DOHH2 (cell line): ENCODE data around the gene SHISA8.

ENCODE experiments used
- H3F3A ChIP-seq: fragments of 200-600 bp; sonication (generic), shearing (Covaris generic); 2 replicates; pipeline ENCODE4 v1.6.0; 2016; ENCODE audit warnings: antibody characterized with exemption, mild to moderate bottlenecking; ENCODE audit not compliant: control insufficient read depth, insufficient read depth
- H3K27ac ChIP-seq: fragments of 200-600 bp; sonication (generic); 2 replicates; pipeline ENCODE4 v1.5.1; 2014; ENCODE audit warnings: low read depth, mild to moderate bottlenecking, low read length, moderate library complexity
- H3K27me3 ChIP-seq: fragments of 200-600 bp; sonication (generic); 2 replicates; pipeline ENCODE4 v1.6.1; 2014; ENCODE audit warnings: mild to moderate bottlenecking, low read length, mixed read lengths; ENCODE audit not compliant: control insufficient read depth
- H3K36me3 ChIP-seq: fragments of 200-600 bp; sonication (generic); 2 replicates; pipeline ENCODE4 v1.6.1; 2014; ENCODE audit warnings: mild to moderate bottlenecking, low read length, moderate library complexity, mixed read lengths; ENCODE audit not compliant: control insufficient read depth
- H3K4me1 ChIP-seq: fragments of 200-600 bp; sonication (generic); 2 replicates; pipeline ENCODE4 v1.6.1; 2014; ENCODE audit warnings: mild to moderate bottlenecking, low read length, mixed read lengths; ENCODE audit not compliant: control insufficient read depth
- H3K4me2 ChIP-seq: fragments of 200-600 bp; sonication (generic); 2 replicates; pipeline ENCODE4 v1.6.0; 2014; ENCODE audit warnings: mild to moderate bottlenecking, low read length, moderate library complexity
- H3K4me3 ChIP-seq: fragments of 200-600 bp; sonication (generic); 2 replicates; pipeline ENCODE4 v1.5.1; 2014; ENCODE audit warnings: mild to moderate bottlenecking, low read length, mixed read lengths
- H3K79me2 ChIP-seq: fragments of 200-600 bp; sonication (generic); 2 replicates; pipeline ENCODE4 v1.6.1; 2014; ENCODE audit warnings: mild to moderate bottlenecking, low read length, mixed read lengths; ENCODE audit not compliant: control insufficient read depth
- H3K9me2 ChIP-seq: fragments of 200-600 bp; sonication (generic); replicated peaks from 2 replicates; pipeline ENCODE4 v1.6.1; 2014; ENCODE audit warnings: mild to moderate bottlenecking, low read length, mixed read lengths; ENCODE audit not compliant: control insufficient read depth
- H3K9me3 ChIP-seq: fragments of 200-600 bp; sonication (generic); 2 replicates; pipeline ENCODE4 v1.6.1; 2014; ENCODE audit warnings: antibody characterized with exemption, low read length, mixed read lengths; ENCODE audit not compliant: control insufficient read depth, insufficient read depth
- H4K20me1 ChIP-seq: fragments of 200-600 bp; sonication (generic); 2 replicates; pipeline ENCODE4 v1.6.0; 2014; ENCODE audit warnings: low read depth, mild to moderate bottlenecking, antibody characterized with exemption, low read length, moderate library complexity; ENCODE audit not compliant: control insufficient read depth, insufficient read depth
- CTCF ChIP-seq: fragments of 200-600 bp; sonication (generic); IDR thresholded peaks from one replicate; pipeline ENCODE4 v1.5.1; 2014; ENCODE audit warnings: antibody characterized with exemption, mild to moderate bottlenecking, low read depth, low read length; ENCODE audit not compliant: poor library complexity, severe bottlenecking
- EZH2phosphoT487 ChIP-seq: fragments of 200-600 bp; sonication (generic); IDR thresholded peaks from 2 replicates; pipeline ENCODE4 v1.6.1; 2017; ENCODE audit warnings: borderline replicate concordance, mild to moderate bottlenecking, antibody characterized with exemption, low read length, moderate library complexity, mixed read lengths

Gene SHISA8

GRCh38 chr22:41863472-41863871 is 51.4 kb downstream of the SHISA8 start:
- H3K27ac ChIP-seq: peak overlapping the region; percentile 91
- peak overlapping the region; percentile 65 for H3K4me3 ChIP-seq
- H3K36me3 ChIP-seq: peaks cover 64% of the 10 kb centered on the region
- peak overlapping the region; percentile 81 for H3K4me2 ChIP-seq
- H3K4me1 ChIP-seq: peaks cover 76% of the 10 kb centered on the region
- no peaks in the 10 kb centered on the region for H3K9me3 ChIP-seq
- TF ChIP-seq CTCF: no peak
- TF ChIP-seq EZH2phosphoT487: no peak
- H3K79me2 ChIP-seq: peaks cover 87% of the 10 kb centered on the region
- no peaks in the 10 kb centered on the region for H3K27me3 ChIP-seq
- H4K20me1 ChIP-seq: peaks cover 9% of the 10 kb centered on the region
- no peaks in the 10 kb centered on the region for H3K9me2 ChIP-seq
- peaks cover 36% of the 10 kb centered on the region for H3F3A ChIP-seq

GRCh38 chr22:41862530-41863266 is 52.2 kb downstream of the SHISA8 start:
- Histone ChIP-seq H3K4me3 (peak overlapping the region; percentile 65), H3K4me1 (peaks cover 78% of the 10 kb centered on the region), H3F3A (peaks cover 44% of the 10 kb centered on the region), H4K20me1 (peaks cover 9% of the 10 kb centered on the region), H3K27ac (peak overlapping the region; percentile 91), H3K36me3 (peaks cover 64% of the 10 kb centered on the region), H3K4me2 (peak overlapping the region; percentile 81), H3K9me3 (no peaks in the 10 kb centered on the region), H3K9me2 (no peaks in the 10 kb centered on the region), H3K79me2 (peaks cover 87% of the 10 kb centered on the region), H3K27me3 (no peaks in the 10 kb centered on the region)
- TF ChIP-seq CTCF: no peak
- TF ChIP-seq EZH2phosphoT487: no peak

- H3K4me2 ChIP-seq: peak overlapping the region; percentile 81
- peaks cover 64% of the 10 kb centered on the region for H3K36me3 ChIP-seq
- H3K27ac ChIP-seq: peak overlapping the region; percentile 91
- H3K27me3 ChIP-seq: no peaks in the 10 kb centered on the region
- H3K4me1 ChIP-seq: peaks cover 84% of the 10 kb centered on the region
- H3K4me3 ChIP-seq: peak overlapping the region; percentile 65
- H3F3A ChIP-seq: peaks cover 48% of the 10 kb centered on the region
- no peaks in the 10 kb centered on the region for H3K9me2 ChIP-seq
- no peaks in the 10 kb centered on the region for H3K9me3 ChIP-seq
- TF ChIP-seq EZH2phosphoT487: no peak
- TF ChIP-seq CTCF: no peak
- peaks cover 90% of the 10 kb centered on the region for H3K79me2 ChIP-seq
- H4K20me1 ChIP-seq: peaks cover 9% of the 10 kb centered on the region
Observed at GRCh38 chr22:41862160-41862529, 52.7 kb downstream of the SHISA8 start.
